ENCODE results near the gene UTP4. TPM values are rescaled to one million over a fixed set of nuclear protein-coding genes. Genes with fewer than 3 reads are reported as not detected.

Gene UTP4
- total RNA-seq, 4 donors from 2014 or later = 12.1 to 45.1 (median 31.4) TPM

GRCh38 chr16:69107316-69107962 lies 25.0 kb upstream of the UTP4 start:
- DNase-seq = no peak
- Histone ChIP-seq H3K27ac (no peak overlapping the region), H3K4me3 (peak overlapping the region in 1 of 2 donors; percentile 33), H3K4me1 (peaks cover 0 to 16% of the 10 kb centered on the region in 2 donors), H3K36me3 (no peaks in the 10 kb centered on the region), H3K9me3 (no peaks in the 10 kb centered on the region), H3K27me3 (peaks cover 0 to 11% of the 10 kb centered on the region in 2 donors)
- TF ChIP-seq CTCF (IDR thresholded peaks at IDR 0.05) (no peak), POLR2A (IDR thresholded peaks at IDR 0.05) (no peak)
- intact Hi-C loops (cut with DNase I; ENCODE audit: low total_unique reads) = no loop called here

GRCh38 chr16:69108064-69108904 lies 24.2 kb upstream of the UTP4 start:
- H3K9me3 ChIP-seq = no peaks in the 10 kb centered on the region
- intact Hi-C loops (cut with DNase I; ENCODE audit: low total_unique reads) = no loop called here
- TF ChIP-seq CTCF (IDR thresholded peaks at IDR 0.05) = no peak
- TF ChIP-seq POLR2A (IDR thresholded peaks at IDR 0.05) = no peak
- peaks cover 0 to 11% of the 10 kb centered on the region in 2 donors for H3K27me3 ChIP-seq
- no peaks in the 10 kb centered on the region for H3K36me3 ChIP-seq
- no peak overlapping the region for H3K27ac ChIP-seq
- DNase-seq = no peak
- no peak overlapping the region for H3K4me3 ChIP-seq
- H3K4me1 ChIP-seq = peaks cover 0 to 16% of the 10 kb centered on the region in 2 donors

- peaks cover 0 to 16% of the 10 kb centered on the region in 2 donors for H3K4me1 ChIP-seq
- peaks cover 0 to 11% of the 10 kb centered on the region in 2 donors for H3K27me3 ChIP-seq
- H3K9me3 ChIP-seq = no peaks in the 10 kb centered on the region
- H3K36me3 ChIP-seq = no peaks in the 10 kb centered on the region
- TF ChIP-seq CTCF (IDR thresholded peaks at IDR 0.05) (no peak), POLR2A (IDR thresholded peaks at IDR 0.05) (no peak)
- H3K27ac ChIP-seq = no peak overlapping the region
- H3K4me3 ChIP-seq = no peak overlapping the region
- no peak for DNase-seq
- intact Hi-C loops (cut with DNase I; ENCODE audit: low total_unique reads) = no loop called here
Measured at GRCh38 chr16:69108905-69109252, 23.6 kb upstream of the UTP4 start.

- intact Hi-C loops (cut with DNase I; ENCODE audit: low total_unique reads) = no loop called here
- no peak overlapping the region for H3K4me3 ChIP-seq
Measured at GRCh38 chr16:69109486-69110270, 22.8 kb upstream of the UTP4 start.

More at GRCh38 chr16:69109486-69110270, 22.8 kb upstream of the UTP4 start:
- Histone ChIP-seq H3K27ac (no peak overlapping the region), H3K36me3 (no peaks in the 10 kb centered on the region), H3K9me3 (no peaks in the 10 kb centered on the region), H3K4me1 (peaks cover 0 to 16% of the 10 kb centered on the region in 2 donors), H3K27me3 (peaks cover 0 to 11% of the 10 kb centered on the region in 2 donors)
- no peak for TF ChIP-seq POLR2A (IDR thresholded peaks at IDR 0.05)
- TF ChIP-seq CTCF (IDR thresholded peaks at IDR 0.05) = no peak
- no peak for DNase-seq
